Measurements from ENCODE around the gene TRIM65. TPM values are rescaled to one million over a fixed set of nuclear protein-coding genes. Genes with fewer than 3 reads are reported as not detected.

Gene TRIM65
- total and polyA plus RNA-seq, 3 donors from 2014 or later = 8.6 to 25.5 (median 23.4) TPM

GRCh38 chr17:75909051-75909811, 12.5 kb upstream of the TRIM65 start:
- 71 to 76% methylated on average over 14 of the region's 14 CpGs for WGBS, 2 donors
- Histone ChIP-seq H3K9me3 (no peaks in the 10 kb centered on the region), H3K36me3 (ENCODE audit: low read depth, missing control alignments) (no peaks in the 10 kb centered on the region), H3K4me3 (no peak overlapping the region), H3K27ac (no peak overlapping the region), H3K27me3 (no peaks in the 10 kb centered on the region), H3K4me1 (peaks cover 19% of the 10 kb centered on the region)
- intact Hi-C loops (cut with DNase I; ENCODE audit: low total_unique reads) = no loop called here
- no peak for TF ChIP-seq POLR2A (IDR thresholded peaks at IDR 0.05)
- TF ChIP-seq CTCF (IDR thresholded peaks at IDR 0.05) = no peak
- DNase-seq = no peak

- 84% methylated on average over 6 of the region's 6 CpGs for WGBS, 2 donors
- no peaks in the 10 kb centered on the region for H3K36me3 ChIP-seq (ENCODE audit: low read depth, missing control alignments)
- no peak overlapping the region for H3K27ac ChIP-seq
- no peak overlapping the region for H3K4me3 ChIP-seq
- no peaks in the 10 kb centered on the region for H3K9me3 ChIP-seq
- peaks cover 19% of the 10 kb centered on the region for H3K4me1 ChIP-seq
- no peak for DNase-seq
- intact Hi-C loops (cut with DNase I; ENCODE audit: low total_unique reads) = no loop called here
- H3K27me3 ChIP-seq = no peaks in the 10 kb centered on the region
- no peak for TF ChIP-seq CTCF (IDR thresholded peaks at IDR 0.05)
- no peak for TF ChIP-seq POLR2A (IDR thresholded peaks at IDR 0.05)
Observed at GRCh38 chr17:75908201-75908600, 11.4 kb upstream of the TRIM65 start.

GRCh38 chr17:75906143-75906884, 9.6 kb upstream of the TRIM65 start:
- peaks cover 19% of the 10 kb centered on the region for H3K4me1 ChIP-seq
- no peak overlapping the region for H3K4me3 ChIP-seq
- no peaks in the 10 kb centered on the region for H3K9me3 ChIP-seq
- intact Hi-C loops (cut with DNase I; ENCODE audit: low total_unique reads) = no loop called here
- WGBS, 2 donors = 77 to 87% methylated on average over 10 of the region's 10 CpGs
- TF ChIP-seq POLR2A (IDR thresholded peaks at IDR 0.05) (no peak), CTCF (IDR thresholded peaks at IDR 0.05) (no peak)
- H3K27ac ChIP-seq = no peak overlapping the region
- H3K27me3 ChIP-seq = no peaks in the 10 kb centered on the region
- no peak for DNase-seq
- no peaks in the 10 kb centered on the region for H3K36me3 ChIP-seq (ENCODE audit: low read depth, missing control alignments)

GRCh38 chr17:75904749-75905521, 8.2 kb upstream of the TRIM65 start, which contains the start of gene MRPL38:
TSS of gene MRPL38 (minus strand) at chr17:75904884. CDS start at chr17:75904875, 9 bp downstream.
- Histone ChIP-seq H3K4me1 (peaks cover 9% of the 10 kb centered on the region), H3K36me3 (ENCODE audit: low read depth, missing control alignments) (no peaks in the 10 kb centered on the region), H3K27ac (peak within 1 kb of the TSS; percentile 75 to 82), H3K9me3 (no peaks in the 10 kb centered on the region), H3K27me3 (no peaks in the 10 kb centered on the region), H3K4me3 (peak within 1 kb of the TSS; percentile 81 to 82)
- DNase-seq = peak; percentile 94
- WGBS, 2 donors = 2 to 5% methylated on average over 7 to 46 of the region's 69 CpGs
- TF ChIP-seq CTCF (IDR thresholded peaks at IDR 0.05) (peak; percentile 99 to 100 (median 100)), POLR2A (IDR thresholded peaks at IDR 0.05) (no peak)
- intact Hi-C loops (cut with DNase I; ENCODE audit: low total_unique reads) = loop anchor here (2.0 kb wide), 1 partner anchor 102 kb away; no protein-coding TSS in a partner anchor
